Thoracic aorta (tissue), 2 donors: ENCODE data around the gene JAG2. TPM values are rescaled to one million over a fixed set of nuclear protein-coding genes. Genes with fewer than 3 reads are reported as not detected.

Source experiments
- ATAC-seq: fragments of 150-250 bp; one replicate; pipeline ENCODE4 v1.8.0; 2017; ENCODE audit warnings: low read depth; ENCODE audit not compliant: insufficient number of reproducible peaks, low FRiP score
- DNase-seq: peaks from one replicate; pipeline ENCODE4 v3.0.0-alpha.2; 2020; ENCODE audit warnings: low spot score
- H3K27ac ChIP-seq, 2 donors: fragments of 200-600 bp; sonication (generic); 1 replicate in 1 of 2; 2 replicates in 1 of 2; pipeline ENCODE4 v1.5.1; 2016; ENCODE audit warnings: mild to moderate bottlenecking in 2 of 2, moderate library complexity in 2 of 2
- H3K27me3 ChIP-seq: fragments of 200-600 bp; sonication (generic); replicated peaks from 2 replicates; pipeline ENCODE4 v1.6.0; 2016; ENCODE audit warnings: mild to moderate bottlenecking; ENCODE audit not compliant: insufficient read depth
- H3K36me3 ChIP-seq: fragments of 200-600 bp; sonication (generic); one replicate; pipeline ENCODE4 v1.5.1; 2016
- H3K4me1 ChIP-seq, 2 donors: fragments of 200-600 bp; sonication (generic); 1 replicate in 1 of 2; 2 replicates in 1 of 2; pipeline versions ENCODE4 v1.5.1 to v1.6.0; 2016; ENCODE audit warnings: low read depth in 2 of 2, mild to moderate bottlenecking in 1 of 2; ENCODE audit not compliant: control insufficient read depth in 1 of 2
- H3K4me3 ChIP-seq: fragments of 200-600 bp; sonication (generic); 2 replicates; pipeline ENCODE4 v1.5.1; 2016; ENCODE audit warnings: mild to moderate bottlenecking
- H3K9me3 ChIP-seq: fragments of 200-600 bp; sonication (generic); 2 replicates; pipeline ENCODE4 v1.5.1; 2016
- total RNA-seq, 2 donors: library from RNA; depleted of rRNA; stranded (reverse); fragments of >200 nt; gene quantifications; one replicate each; pipeline versions ENCODE4 v1.1.0 to v1.2.3, GENCODE V29; 2016
- TF ChIP-seq, protein P1 (sequence below): fragments of 200-600 bp; sonication (generic); IDR thresholded peaks from one replicate; pipeline ENCODE4 v1.5.1; 2019; ENCODE audit warnings: antibody characterized with exemption

Gene JAG2
- total RNA-seq, 2 donors from 2014 or later: 8.8 to 12.0 TPM

GRCh38 chr14:105162669-105162979, 6.0 kb downstream of the JAG2 start:
- Histone ChIP-seq H3K9me3 (no peaks in the 10 kb centered on the region), H3K4me3 (no peak overlapping the region), H3K36me3 (no peaks in the 10 kb centered on the region), H3K27me3 (no peaks in the 10 kb centered on the region), H3K4me1 (peaks cover 0 to 7% of the 10 kb centered on the region in 2 donors), H3K27ac (no peak overlapping the region)
- ATAC-seq: no peak
- DNase-seq: no peak
- TF ChIP-seq, protein P1, sequence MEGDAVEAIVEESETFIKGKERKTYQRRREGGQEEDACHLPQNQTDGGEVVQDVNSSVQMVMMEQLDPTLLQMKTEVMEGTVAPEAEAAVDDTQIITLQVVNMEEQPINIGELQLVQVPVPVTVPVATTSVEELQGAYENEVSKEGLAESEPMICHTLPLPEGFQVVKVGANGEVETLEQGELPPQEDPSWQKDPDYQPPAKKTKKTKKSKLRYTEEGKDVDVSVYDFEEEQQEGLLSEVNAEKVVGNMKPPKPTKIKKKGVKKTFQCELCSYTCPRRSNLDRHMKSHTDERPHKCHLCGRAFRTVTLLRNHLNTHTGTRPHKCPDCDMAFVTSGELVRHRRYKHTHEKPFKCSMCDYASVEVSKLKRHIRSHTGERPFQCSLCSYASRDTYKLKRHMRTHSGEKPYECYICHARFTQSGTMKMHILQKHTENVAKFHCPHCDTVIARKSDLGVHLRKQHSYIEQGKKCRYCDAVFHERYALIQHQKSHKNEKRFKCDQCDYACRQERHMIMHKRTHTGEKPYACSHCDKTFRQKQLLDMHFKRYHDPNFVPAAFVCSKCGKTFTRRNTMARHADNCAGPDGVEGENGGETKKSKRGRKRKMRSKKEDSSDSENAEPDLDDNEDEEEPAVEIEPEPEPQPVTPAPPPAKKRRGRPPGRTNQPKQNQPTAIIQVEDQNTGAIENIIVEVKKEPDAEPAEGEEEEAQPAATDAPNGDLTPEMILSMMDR: no peak

DNA sequence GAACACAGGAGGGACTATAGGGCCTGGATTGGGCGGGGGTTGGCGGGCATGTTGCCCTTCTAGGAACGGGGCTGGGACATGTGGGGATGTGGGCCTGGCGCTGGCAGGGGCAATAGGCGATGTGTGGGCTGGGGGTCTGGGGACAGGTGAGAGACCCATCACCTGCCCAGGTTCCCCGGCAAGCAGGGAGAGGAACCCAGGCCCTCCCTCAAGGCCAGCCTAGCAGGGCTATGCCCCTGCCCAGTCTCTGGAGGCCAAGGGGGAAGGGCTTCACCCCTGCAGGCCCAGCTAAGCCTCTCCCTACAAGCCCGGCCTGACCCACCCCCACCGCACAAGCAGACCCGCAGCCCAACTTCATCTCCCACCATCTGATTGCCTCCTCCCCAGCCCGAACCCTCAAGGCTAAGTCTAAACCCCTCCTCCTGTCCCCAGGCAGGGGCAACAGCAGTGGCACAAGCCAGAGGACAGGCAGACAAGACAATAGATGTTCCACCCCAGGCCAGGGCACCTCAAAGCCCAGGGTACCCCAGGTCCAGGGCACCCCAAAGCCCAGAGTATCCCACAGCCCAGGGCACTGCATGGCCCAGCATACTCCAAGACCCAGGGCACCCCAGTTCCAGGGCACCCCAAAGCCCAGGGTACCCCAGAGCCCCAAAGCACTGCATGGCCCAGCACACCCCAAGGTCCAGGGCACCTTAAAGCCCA, 6.5 kb downstream of the JAG2 start:
- ATAC-seq (no peak), DNase-seq (no peak)
- Histone ChIP-seq H3K27me3 (no peaks in the 10 kb centered on the region), H3K4me3 (no peak overlapping the region), H3K36me3 (no peaks in the 10 kb centered on the region), H3K4me1 (peaks cover 0 to 4% of the 10 kb centered on the region in 2 donors), H3K27ac (no peak overlapping the region), H3K9me3 (no peaks in the 10 kb centered on the region)
- TF ChIP-seq, protein P1: no peak

DNA sequence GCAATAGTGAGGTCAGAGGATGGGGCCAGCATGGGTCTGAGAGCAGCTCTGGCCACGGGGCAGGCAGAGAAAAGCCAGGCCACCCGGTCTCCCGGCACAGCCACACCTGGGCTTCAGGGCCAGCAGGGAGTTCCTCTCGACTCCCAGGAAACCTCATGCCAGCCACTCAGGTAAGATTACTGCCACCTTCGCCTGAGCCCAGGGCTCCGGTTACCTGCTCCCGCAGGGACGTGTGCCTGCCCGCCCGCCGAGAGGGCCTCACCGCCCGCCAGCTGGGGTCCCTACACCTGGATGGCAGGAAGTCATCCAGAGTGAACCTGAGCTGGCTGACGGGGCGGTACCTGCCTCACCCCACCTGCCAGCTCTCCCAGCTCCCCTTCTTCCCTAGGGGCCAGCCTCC, 7.3 kb downstream of the JAG2 start:
- TF ChIP-seq, protein P1: no peak
- Histone ChIP-seq H3K4me3 (no peak overlapping the region), H3K9me3 (no peaks in the 10 kb centered on the region), H3K27me3 (no peaks in the 10 kb centered on the region), H3K27ac (no peak overlapping the region), H3K36me3 (no peaks in the 10 kb centered on the region), H3K4me1 (no peaks in the 10 kb centered on the region)
- no peak for ATAC-seq
- DNase-seq: no peak

DNA sequence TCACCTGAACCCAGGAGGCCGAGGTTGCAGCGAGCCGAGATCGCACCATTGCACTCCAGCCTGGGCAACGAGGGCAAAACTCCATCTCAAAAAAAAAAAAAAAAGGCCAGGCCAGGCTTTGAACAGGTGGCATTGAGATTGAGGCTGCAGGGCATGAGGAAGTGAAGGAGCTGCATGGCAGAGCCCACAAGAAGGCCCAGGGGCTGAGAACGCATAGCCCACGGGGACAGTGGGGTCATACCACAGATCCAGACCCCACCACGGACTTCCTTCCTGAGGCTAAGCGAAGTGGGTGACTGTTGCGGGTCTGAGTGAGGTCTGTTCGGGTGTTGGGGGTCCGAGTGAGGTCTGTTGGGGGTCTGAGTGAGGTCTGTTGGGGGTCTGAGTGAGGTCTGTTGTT, 7.8 kb downstream of the JAG2 start:
- H3K36me3 ChIP-seq: no peaks in the 10 kb centered on the region
- H3K4me3 ChIP-seq: no peak overlapping the region
- DNase-seq (no peak), ATAC-seq (no peak)
- TF ChIP-seq, protein P1: no peak
- H3K4me1 ChIP-seq: no peaks in the 10 kb centered on the region
- no peak overlapping the region for H3K27ac ChIP-seq
- H3K27me3 ChIP-seq: no peaks in the 10 kb centered on the region
- H3K9me3 ChIP-seq: no peaks in the 10 kb centered on the region

DNA sequence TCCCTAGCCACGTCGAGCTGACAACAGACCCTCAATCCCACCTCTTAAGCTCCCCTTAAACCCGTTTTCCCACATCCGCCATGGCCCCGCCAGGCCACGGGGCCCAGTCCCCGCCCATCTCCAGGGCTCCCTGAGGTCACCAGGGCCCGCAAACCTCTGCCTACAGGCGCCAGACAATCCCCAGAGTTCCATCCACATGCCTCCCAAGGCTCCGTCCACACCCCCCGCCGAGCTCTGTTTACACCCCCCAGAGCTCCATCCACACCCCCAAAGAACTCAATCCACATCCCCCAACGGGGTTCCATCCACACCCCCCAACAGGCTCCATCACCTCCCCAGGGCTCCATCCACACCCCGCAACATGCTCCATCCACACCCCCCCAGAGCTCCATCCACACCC, 9.2 kb downstream of the JAG2 start:
- Histone ChIP-seq H3K27ac (no peak overlapping the region), H3K27me3 (no peaks in the 10 kb centered on the region), H3K9me3 (no peaks in the 10 kb centered on the region), H3K4me3 (no peak overlapping the region), H3K4me1 (no peaks in the 10 kb centered on the region), H3K36me3 (no peaks in the 10 kb centered on the region)
- no peak for ATAC-seq
- TF ChIP-seq, protein P1: no peak
- no peak for DNase-seq
